ENCODE measurements around the gene GPT2.
"Not testable (repeated sequence)": the region's sequence is repeated elsewhere in the genome, so short reads cannot be mapped to it uniquely, and the experiment has no call there.

Gene GPT2

GRCh38 chr16:46920402-46921068 is 36.4 kb downstream of the GPT2 start:
- no peak for DNase-seq (ENCODE audit: low read depth, low spot score)

- no peak for DNase-seq (ENCODE audit: low read depth, low spot score)
These were observed 38.1 kb downstream of the GPT2 start for GRCh38 chr16:46922239-46922638.

DNA sequence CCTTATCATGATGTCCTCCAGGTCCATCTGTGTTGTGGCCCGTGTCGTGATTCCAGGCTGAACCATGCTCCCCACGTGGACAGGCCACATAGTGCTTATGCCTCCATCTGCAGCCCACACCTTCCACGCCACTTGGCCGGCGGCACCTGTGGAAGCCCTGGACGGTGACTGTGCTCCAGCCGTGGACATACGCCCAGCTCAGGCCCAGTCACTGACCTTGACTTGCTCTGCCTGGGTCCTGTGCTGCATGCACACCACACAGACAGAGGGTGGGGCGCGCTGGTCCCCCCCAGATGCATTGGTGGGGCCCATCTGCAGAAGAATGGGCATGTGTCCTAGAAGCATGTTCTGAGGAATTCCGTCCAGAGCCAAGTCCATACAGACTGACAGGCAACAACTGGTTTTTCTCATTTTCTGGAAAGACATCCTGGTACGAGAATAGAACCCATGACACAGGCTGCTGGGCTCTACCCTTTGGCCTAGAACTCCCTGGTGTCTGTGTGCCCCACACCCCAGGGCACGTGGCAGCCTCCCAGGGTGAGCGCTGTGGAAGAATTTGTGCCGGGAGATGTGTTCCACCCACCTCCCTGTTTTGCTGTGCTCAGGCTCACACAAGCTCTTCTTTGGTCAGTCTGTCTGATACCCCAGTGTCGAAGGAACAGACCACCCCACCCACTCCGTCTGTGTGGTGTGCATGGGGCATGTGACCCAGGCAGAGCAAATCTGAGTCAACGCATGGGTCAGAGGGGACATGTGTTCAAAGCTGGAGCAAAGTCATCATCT is 39.5 kb downstream of the GPT2 start:
- DNase-seq (ENCODE audit: low read depth, low spot score), result no peak

- no peak for DNase-seq (ENCODE audit: low read depth, low spot score)
These were observed 40.2 kb downstream of the GPT2 start for GRCh38 chr16:46924402-46924801.

GRCh38 chr16:46926470-46927225 is 42.5 kb downstream of the GPT2 start:
- no peak for DNase-seq (ENCODE audit: low read depth, low spot score)

DNA sequence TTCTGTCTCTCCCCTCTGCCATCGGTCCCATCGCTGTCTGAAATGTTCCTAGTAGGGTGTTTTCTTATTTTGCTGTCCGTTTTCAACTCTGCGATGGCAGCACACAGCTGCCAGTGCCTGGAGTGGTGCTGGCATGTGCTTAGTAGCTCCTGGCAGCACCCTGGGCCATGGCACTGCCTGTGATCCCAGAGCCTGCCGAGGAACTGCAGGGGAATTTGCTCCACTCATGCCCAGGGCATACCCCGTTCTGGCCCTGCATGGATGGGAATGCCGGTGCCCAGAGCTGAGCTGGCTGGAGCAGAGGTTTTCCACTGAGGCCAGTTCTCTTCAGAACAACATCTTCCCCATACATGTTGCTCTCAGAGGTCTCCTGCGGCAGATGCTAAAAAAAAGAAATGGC is 43.1 kb downstream of the GPT2 start:
- DNase-seq (ENCODE audit: low read depth, low spot score), result no peak

GRCh38 chr16:46928811-46929210 is 44.6 kb downstream of the GPT2 start:
- DNase-seq (ENCODE audit: low read depth, low spot score), result no peak

DNA sequence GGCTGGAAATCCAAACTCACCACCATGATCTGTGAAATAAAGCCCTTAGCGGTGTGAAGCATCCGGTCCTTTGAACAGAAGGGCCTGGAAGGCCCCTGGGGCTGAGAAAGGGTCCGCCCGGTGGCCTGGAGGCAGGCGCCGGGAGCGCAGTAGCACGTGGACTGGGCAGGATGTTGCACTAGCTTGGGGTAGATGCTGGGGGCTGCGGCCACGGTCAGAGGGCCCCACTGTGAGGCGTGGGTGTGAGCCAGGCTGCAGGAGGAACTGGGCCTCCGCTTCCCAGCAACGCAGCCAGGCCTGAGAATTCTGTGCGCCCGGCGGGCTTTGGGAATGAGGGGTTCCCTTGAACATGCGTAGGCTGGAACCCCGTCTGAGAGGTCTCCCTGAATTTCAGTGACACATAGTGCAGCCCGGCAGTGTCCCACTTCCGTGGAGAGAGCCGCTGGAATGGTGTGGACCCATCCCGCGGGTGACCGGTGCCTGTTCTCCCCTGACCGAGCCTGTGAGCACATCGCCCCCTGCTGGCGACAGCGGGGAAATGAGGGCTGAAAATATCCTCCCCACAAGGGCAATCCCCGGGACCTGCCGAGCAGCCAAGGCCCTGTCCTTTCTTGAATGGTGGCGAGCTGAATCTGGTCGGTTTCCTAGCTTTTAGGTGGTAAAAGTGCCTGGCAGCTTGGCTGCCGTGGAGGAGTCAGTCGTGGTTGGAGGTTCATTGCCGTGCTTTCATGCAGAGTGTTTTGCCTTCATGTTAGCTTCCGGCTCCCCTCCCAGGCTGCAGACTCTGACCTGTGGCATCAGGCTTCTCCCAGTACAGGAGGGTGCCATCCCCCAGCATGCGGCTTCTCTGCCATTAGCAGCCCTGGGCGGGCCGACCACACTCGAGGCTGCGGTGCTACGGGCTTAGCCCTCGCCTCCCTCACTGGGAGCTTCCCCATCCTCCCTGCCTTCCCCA is 45.5 kb downstream of the GPT2 start:
- DNase-seq (ENCODE audit: low read depth, low spot score), result peak; percentile 29

DNA sequence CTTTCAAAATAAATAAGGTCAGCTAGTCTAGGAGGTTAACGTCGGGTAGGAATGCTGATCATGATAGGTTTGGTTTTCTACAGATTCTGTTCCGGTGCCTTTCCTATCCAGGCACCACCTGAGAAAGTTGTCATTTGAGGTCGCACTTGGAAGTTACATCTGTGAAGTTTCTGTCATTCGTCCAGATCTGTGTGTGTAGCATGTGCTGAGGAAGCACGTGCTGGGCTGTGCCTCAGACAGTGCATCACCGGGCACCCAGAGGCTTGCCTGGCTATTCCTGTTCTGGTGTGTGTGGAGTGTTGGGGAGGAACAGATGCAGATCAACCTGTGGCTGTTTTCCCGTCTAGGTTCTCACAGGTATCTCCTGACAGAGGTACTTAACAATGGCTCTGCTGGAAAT is 46.7 kb downstream of the GPT2 start:
- DNase-seq (ENCODE audit: low read depth, low spot score), result no peak

- no peak for DNase-seq (ENCODE audit: low read depth, low spot score)
These were observed 48.6 kb downstream of the GPT2 start for GRCh38 chr16:46932802-46933201.

DNA sequence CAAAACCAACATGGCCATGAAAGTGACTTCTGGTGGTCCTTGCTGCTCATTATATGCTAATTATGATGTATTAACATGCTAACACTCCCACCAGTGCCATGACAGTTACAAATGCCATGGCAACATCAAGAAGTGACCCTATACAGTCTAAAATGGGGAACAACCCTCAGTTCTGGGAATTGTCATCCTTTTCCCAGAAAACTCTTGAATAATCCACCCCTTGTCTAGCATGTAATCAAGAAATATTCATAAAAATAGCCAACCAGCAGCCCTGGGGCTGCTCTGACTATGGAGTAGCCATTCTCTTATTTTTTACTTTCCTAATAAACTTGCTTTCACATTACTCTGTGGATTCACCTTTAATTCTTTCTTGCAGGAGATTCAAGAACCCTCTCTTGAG is 53.4 kb downstream of the GPT2 start:
- no peak for DNase-seq (ENCODE audit: low read depth, low spot score)

- not testable (repeated sequence) for DNase-seq (ENCODE audit: low read depth, low spot score)
These were observed 60.6 kb downstream of the GPT2 start for GRCh38 chr16:46944713-46945112.

DNA sequence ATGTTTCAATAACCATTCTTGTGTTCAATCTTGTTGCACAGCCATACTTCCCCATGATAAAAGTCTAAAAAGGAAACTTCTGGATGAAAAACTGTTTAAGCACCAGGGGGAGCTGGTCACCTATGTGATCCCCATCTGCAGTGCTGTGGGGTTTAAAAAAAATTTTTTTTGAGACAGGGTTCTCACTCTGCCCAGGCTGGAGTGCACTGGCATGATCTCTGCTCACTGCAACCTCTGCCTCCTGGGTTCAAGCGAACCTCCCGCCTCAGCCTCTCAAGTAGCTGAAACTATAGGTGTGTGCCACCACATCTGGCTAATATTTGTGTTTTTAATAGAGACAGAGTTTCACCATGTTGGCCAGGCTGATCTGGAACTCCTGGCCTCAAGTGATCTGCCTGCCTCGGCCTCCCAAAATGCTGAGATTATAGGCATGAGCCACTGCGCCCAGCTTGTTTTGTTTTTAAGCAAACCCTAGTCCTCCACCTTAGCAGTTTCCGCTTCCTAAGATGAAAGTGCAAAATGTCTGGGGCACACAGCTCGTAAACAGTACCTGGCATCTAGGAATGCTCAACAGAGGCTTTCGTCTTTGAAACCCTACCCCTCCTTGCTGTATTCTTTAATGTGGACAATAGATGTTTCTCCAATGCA is 63.9 kb downstream of the GPT2 start:
- no peak for DNase-seq (ENCODE audit: low read depth, low spot score)

GRCh38 chr16:46948548-46949166 is 64.5 kb downstream of the GPT2 start:
- no peak for DNase-seq (ENCODE audit: low read depth, low spot score)

- no peak for DNase-seq (ENCODE audit: low read depth, low spot score)
These were observed 65.2 kb downstream of the GPT2 start for GRCh38 chr16:46949241-46949892.

GRCh38 chr16:46950009-46950408 is 65.8 kb downstream of the GPT2 start:
- no peak for DNase-seq (ENCODE audit: low read depth, low spot score)

GRCh38 chr16:46954562-46954961 is 70.4 kb downstream of the GPT2 start:
- no peak for DNase-seq (ENCODE audit: low read depth, low spot score)

- no peak for DNase-seq (ENCODE audit: low read depth, low spot score)
These were observed 77.5 kb downstream of the GPT2 start for GRCh38 chr16:46961373-46962353.

DNA sequence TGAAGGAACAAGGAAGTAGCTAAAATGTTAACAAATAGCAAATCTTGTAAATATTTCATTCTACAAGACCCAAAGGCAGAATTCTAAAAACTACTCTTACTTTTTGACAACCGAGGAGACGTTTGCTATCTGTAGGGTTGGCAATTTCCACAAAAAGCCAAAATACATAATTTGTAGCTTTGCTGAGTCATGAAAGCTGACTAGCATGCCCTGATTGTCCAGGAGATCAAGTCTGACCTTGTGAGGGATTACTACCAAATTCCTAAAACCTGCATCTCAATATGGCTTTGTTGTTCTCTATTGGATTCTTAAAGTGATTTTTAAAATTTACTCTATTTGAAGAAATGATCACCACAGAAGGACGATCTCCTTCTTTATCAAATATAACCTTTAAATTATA is 78.5 kb downstream of the GPT2 start:
- no peak for DNase-seq (ENCODE audit: low read depth, low spot score)
